ENCODE results near the gene DUSP3. TPM values are rescaled to one million over a fixed set of nuclear protein-coding genes. Genes with fewer than 3 reads are reported as not detected.

DUSP3 gene
- polyA plus RNA-seq (2013, experiment 1 of 4), result 32.6 TPM
- 27.7 TPM for polyA plus RNA-seq (2013, experiment 2 of 4)
- 21.7 TPM for polyA plus RNA-seq (2013, experiment 3 of 4)
- polyA plus RNA-seq (2013, experiment 4 of 4), result 26.8 TPM

DNA sequence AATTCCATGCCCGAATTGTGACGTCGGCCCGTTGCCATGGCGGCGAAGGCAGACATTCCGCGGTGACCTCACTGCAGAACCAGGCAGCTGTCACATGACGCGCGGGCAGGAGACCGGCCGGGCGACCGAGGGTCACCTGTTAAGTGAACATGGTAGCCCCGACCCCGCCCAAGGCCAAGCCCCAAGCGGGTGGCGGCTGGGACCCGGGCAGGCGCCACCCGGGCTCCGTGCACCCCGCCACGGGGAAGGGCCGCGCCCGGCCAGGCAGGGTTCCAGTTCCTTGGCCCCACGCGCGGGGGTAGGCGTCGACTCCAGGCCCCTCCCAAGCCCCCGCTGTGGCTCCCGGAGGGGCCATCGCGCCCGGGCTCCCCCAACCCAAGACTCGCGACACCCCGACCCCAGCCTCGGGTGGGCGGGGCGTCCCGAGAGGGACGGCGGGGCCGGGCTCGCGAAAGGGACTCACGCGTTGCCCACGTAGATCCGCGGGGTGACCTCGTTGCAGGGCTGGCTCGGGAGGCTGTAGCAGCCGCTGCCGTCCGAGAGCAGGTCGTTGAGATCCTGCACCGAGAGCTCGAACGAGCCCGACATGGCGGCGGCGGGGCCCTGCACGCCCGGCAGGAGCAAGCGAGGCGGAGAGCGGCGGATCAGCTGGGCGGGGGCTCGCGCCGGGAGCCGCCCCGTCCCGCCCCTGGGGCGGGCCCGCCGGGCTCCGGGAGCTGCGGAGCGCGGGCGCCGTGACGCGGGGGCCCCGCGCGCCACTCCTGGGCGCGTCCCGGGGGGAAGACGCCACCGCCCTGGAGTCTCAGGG lies at the start of gene DUSP3:
TSS of gene DUSP3 (minus strand) at position 641 of the 808 bp plus-strand sequence. CDS start at position 588, 53 bp downstream.
- Histone ChIP-seq H3K36me3 (ENCODE audit: control insufficient read depth, insufficient read depth, low read length) (no peaks in the 10 kb centered on the region), H3K27ac (ENCODE audit: insufficient read depth, low read depth, low read length, poor library complexity, severe bottlenecking) (peak within 1 kb of the TSS; percentile 95), H3K27me3 (ENCODE audit: control insufficient read depth, insufficient read depth, low read length, poor library complexity, severe bottlenecking) (peaks cover 25% of the 10 kb centered on the region), H3K4me1 (ENCODE audit: control insufficient read depth, insufficient read depth, low read length) (no peaks in the 10 kb centered on the region), H3K9me3 (ENCODE audit: control insufficient read depth, low read length) (no peaks in the 10 kb centered on the region), H3K4me3 (ENCODE audit: insufficient read depth, low read depth, low read length) (peak within 1 kb of the TSS; percentile 95)
- WGBS, 2 experiments, result 0% methylated on average over 100 of the region's 100 CpGs

DNA sequence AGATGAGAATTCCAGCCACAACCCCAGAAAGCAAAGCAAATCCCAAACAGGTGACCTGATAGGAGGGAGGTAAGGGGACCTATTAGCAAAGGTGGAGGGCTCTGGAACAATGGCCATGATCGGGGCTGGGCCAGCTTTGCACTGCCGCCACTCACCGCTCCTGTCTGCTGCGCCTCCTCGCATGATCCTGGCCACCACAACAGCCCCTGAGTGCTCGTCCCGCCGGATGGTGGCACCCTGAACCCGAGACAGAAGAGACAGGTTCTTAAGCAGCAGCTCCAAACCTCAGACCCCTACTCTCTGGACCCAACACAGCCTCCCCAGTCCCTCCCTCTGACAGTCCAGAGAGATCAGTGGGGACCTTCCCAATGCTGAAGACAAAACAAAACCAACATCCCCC lies 48.8 kb upstream of the DUSP3 start:
- Histone ChIP-seq H3K4me3 (ENCODE audit: insufficient read depth, low read depth, low read length) (no peak overlapping the region), H3K4me1 (ENCODE audit: control insufficient read depth, insufficient read depth, low read length) (peaks cover 5% of the 10 kb centered on the region), H3K27ac (ENCODE audit: insufficient read depth, low read depth, low read length, poor library complexity, severe bottlenecking) (no peak overlapping the region), H3K36me3 (ENCODE audit: control insufficient read depth, insufficient read depth, low read length) (no peaks in the 10 kb centered on the region), H3K27me3 (ENCODE audit: control insufficient read depth, insufficient read depth, low read length, poor library complexity, severe bottlenecking) (peaks cover 10% of the 10 kb centered on the region), H3K9me3 (ENCODE audit: control insufficient read depth, low read length) (no peaks in the 10 kb centered on the region)
- 94 to 95% methylated on average over 9 of the region's 9 CpGs for WGBS, 2 experiments

- Histone ChIP-seq H3K9me3 (ENCODE audit: control insufficient read depth, low read length) (no peaks in the 10 kb centered on the region), H3K27me3 (ENCODE audit: control insufficient read depth, insufficient read depth, low read length, poor library complexity, severe bottlenecking) (no peaks in the 10 kb centered on the region), H3K27ac (ENCODE audit: insufficient read depth, low read depth, low read length, poor library complexity, severe bottlenecking) (no peak overlapping the region), H3K36me3 (ENCODE audit: control insufficient read depth, insufficient read depth, low read length) (no peaks in the 10 kb centered on the region), H3K4me3 (ENCODE audit: insufficient read depth, low read depth, low read length) (no peak overlapping the region), H3K4me1 (ENCODE audit: control insufficient read depth, insufficient read depth, low read length) (no peaks in the 10 kb centered on the region)
- 93 to 95% methylated on average over 7 of the region's 7 CpGs for WGBS, 2 experiments
These were observed 47.4 kb upstream of the DUSP3 start for GRCh38 chr17:43826206-43826605.

GRCh38 chr17:43825567-43825966 lies 46.8 kb upstream of the DUSP3 start:
- no peaks in the 10 kb centered on the region for H3K9me3 ChIP-seq (ENCODE audit: control insufficient read depth, low read length)
- H3K4me1 ChIP-seq (ENCODE audit: control insufficient read depth, insufficient read depth, low read length), result no peaks in the 10 kb centered on the region
- H3K27me3 ChIP-seq (ENCODE audit: control insufficient read depth, insufficient read depth, low read length, poor library complexity, severe bottlenecking), result no peaks in the 10 kb centered on the region
- 91 to 95% methylated on average over 12 of the region's 12 CpGs for WGBS, 2 experiments
- H3K4me3 ChIP-seq (ENCODE audit: insufficient read depth, low read depth, low read length), result no peak overlapping the region
- H3K27ac ChIP-seq (ENCODE audit: insufficient read depth, low read depth, low read length, poor library complexity, severe bottlenecking), result no peak overlapping the region
- H3K36me3 ChIP-seq (ENCODE audit: control insufficient read depth, insufficient read depth, low read length), result no peaks in the 10 kb centered on the region

- no peaks in the 10 kb centered on the region for H3K27me3 ChIP-seq (ENCODE audit: control insufficient read depth, insufficient read depth, low read length, poor library complexity, severe bottlenecking)
- 88 to 96% methylated on average over 8 to 10 of the region's 10 CpGs for WGBS, 2 experiments
- no peak overlapping the region for H3K4me3 ChIP-seq (ENCODE audit: insufficient read depth, low read depth, low read length)
- no peaks in the 10 kb centered on the region for H3K36me3 ChIP-seq (ENCODE audit: control insufficient read depth, insufficient read depth, low read length)
- H3K9me3 ChIP-seq (ENCODE audit: control insufficient read depth, low read length), result no peaks in the 10 kb centered on the region
- H3K4me1 ChIP-seq (ENCODE audit: control insufficient read depth, insufficient read depth, low read length), result no peaks in the 10 kb centered on the region
- no peak overlapping the region for H3K27ac ChIP-seq (ENCODE audit: insufficient read depth, low read depth, low read length, poor library complexity, severe bottlenecking)
These were observed 44.7 kb upstream of the DUSP3 start for GRCh38 chr17:43823350-43824084.

GRCh38 chr17:43822570-43823190 lies 43.9 kb upstream of the DUSP3 start:
- Histone ChIP-seq H3K36me3 (ENCODE audit: control insufficient read depth, insufficient read depth, low read length) (no peaks in the 10 kb centered on the region), H3K4me3 (ENCODE audit: insufficient read depth, low read depth, low read length) (no peak overlapping the region), H3K27ac (ENCODE audit: insufficient read depth, low read depth, low read length, poor library complexity, severe bottlenecking) (no peak overlapping the region), H3K27me3 (ENCODE audit: control insufficient read depth, insufficient read depth, low read length, poor library complexity, severe bottlenecking) (no peaks in the 10 kb centered on the region), H3K9me3 (ENCODE audit: control insufficient read depth, low read length) (no peaks in the 10 kb centered on the region), H3K4me1 (ENCODE audit: control insufficient read depth, insufficient read depth, low read length) (no peaks in the 10 kb centered on the region)
- 79 to 91% methylated on average over 3 to 5 of the region's 5 CpGs for WGBS, 2 experiments

GRCh38 chr17:43820759-43821158 lies 42.0 kb upstream of the DUSP3 start:
- WGBS, 2 experiments, result 93 to 94% methylated on average over 14 of the region's 14 CpGs
- Histone ChIP-seq H3K27me3 (ENCODE audit: control insufficient read depth, insufficient read depth, low read length, poor library complexity, severe bottlenecking) (no peaks in the 10 kb centered on the region), H3K27ac (ENCODE audit: insufficient read depth, low read depth, low read length, poor library complexity, severe bottlenecking) (no peak overlapping the region), H3K9me3 (ENCODE audit: control insufficient read depth, low read length) (no peaks in the 10 kb centered on the region), H3K4me3 (ENCODE audit: insufficient read depth, low read depth, low read length) (no peak overlapping the region), H3K36me3 (ENCODE audit: control insufficient read depth, insufficient read depth, low read length) (no peaks in the 10 kb centered on the region), H3K4me1 (ENCODE audit: control insufficient read depth, insufficient read depth, low read length) (no peaks in the 10 kb centered on the region)

- H3K4me1 ChIP-seq (ENCODE audit: control insufficient read depth, insufficient read depth, low read length), result no peaks in the 10 kb centered on the region
- no peak overlapping the region for H3K4me3 ChIP-seq (ENCODE audit: insufficient read depth, low read depth, low read length)
- no peaks in the 10 kb centered on the region for H3K9me3 ChIP-seq (ENCODE audit: control insufficient read depth, low read length)
- WGBS, 2 experiments, result 93 to 97% methylated on average over 5 of the region's 5 CpGs
- H3K27ac ChIP-seq (ENCODE audit: insufficient read depth, low read depth, low read length, poor library complexity, severe bottlenecking), result no peak overlapping the region
- no peaks in the 10 kb centered on the region for H3K27me3 ChIP-seq (ENCODE audit: control insufficient read depth, insufficient read depth, low read length, poor library complexity, severe bottlenecking)
- no peaks in the 10 kb centered on the region for H3K36me3 ChIP-seq (ENCODE audit: control insufficient read depth, insufficient read depth, low read length)
These were observed 40.2 kb upstream of the DUSP3 start for GRCh38 chr17:43818966-43819365.

GRCh38 chr17:43817826-43818225 lies 39.0 kb upstream of the DUSP3 start:
- no peak overlapping the region for H3K27ac ChIP-seq (ENCODE audit: insufficient read depth, low read depth, low read length, poor library complexity, severe bottlenecking)
- 86 to 87% methylated on average over 9 of the region's 9 CpGs for WGBS, 2 experiments
- no peaks in the 10 kb centered on the region for H3K36me3 ChIP-seq (ENCODE audit: control insufficient read depth, insufficient read depth, low read length)
- no peaks in the 10 kb centered on the region for H3K9me3 ChIP-seq (ENCODE audit: control insufficient read depth, low read length)
- no peak overlapping the region for H3K4me3 ChIP-seq (ENCODE audit: insufficient read depth, low read depth, low read length)
- H3K4me1 ChIP-seq (ENCODE audit: control insufficient read depth, insufficient read depth, low read length), result no peaks in the 10 kb centered on the region
- no peaks in the 10 kb centered on the region for H3K27me3 ChIP-seq (ENCODE audit: control insufficient read depth, insufficient read depth, low read length, poor library complexity, severe bottlenecking)

Measured in ectodermal cell (in vitro differentiated cells).